Adrenal gland (tissue), 12 donors: ENCODE results near the gene GDF11. TPM values are rescaled to one million over a fixed set of nuclear protein-coding genes. Genes with fewer than 3 reads are reported as not detected.
A peak's percentile ranks its signal among the peaks of the same experiment; 100 is the strongest.

Source experiments
- DNase-seq, 7 donors: peaks; one replicate each; pipeline ENCODE4 v3.0.0-alpha.2; 2019 to 2020
- H3K27ac ChIP-seq, 5 donors: fragments of 200-600 bp; sonication (generic) in 4 of 5; 1 replicate in 3 of 5; 2 replicates in 2 of 5; pipeline versions ENCODE4 v1.5.1 to v1.8.0; 2016 to 2020; ENCODE audit warnings: mild to moderate bottlenecking in 1 of 5
- H3K27me3 ChIP-seq: fragments of 200-600 bp; 2 replicates; pipeline ENCODE4 v1.8.0; 2021
- H3K36me3 ChIP-seq, 2 donors: fragments of 200-600 bp; replicated peaks in 1 of 2; 1 replicate in 1 of 2; 2 replicates in 1 of 2; pipeline versions ENCODE4 v1.5.1 to v1.8.0; 2018 to 2022
- H3K4me1 ChIP-seq, 2 donors: fragments of 200-600 bp; replicated peaks in 1 of 2; 1 replicate in 1 of 2; 2 replicates in 1 of 2; pipeline versions ENCODE4 v1.5.1 to v1.8.0; 2018 to 2021
- H3K4me3 ChIP-seq, 4 donors: fragments of 200-600 bp; sonication (generic) in 3 of 4; one replicate each; pipeline ENCODE4 v1.5.1; 2016 to 2018
- H3K9me3 ChIP-seq, 3 donors: fragments of 200-600 bp; sonication (generic) in 1 of 3; replicated peaks in 1 of 3; 1 replicate in 2 of 3; 2 replicates in 1 of 3; pipeline versions ENCODE4 v1.5.1 to v1.8.0; 2016 to 2021
- CTCF ChIP-seq, 6 experiments: fragments of 450-650 bp in 4 of 6; fragments of 200-600 bp in 2 of 6; sonication (generic) in 1 of 6; IDR thresholded peaks; 1 replicate in 5 of 6; 2 replicates in 1 of 6; pipeline versions ENCODE4 v1.5.1 to v1.8.0; 2016 to 2021; ENCODE audit warnings: antibody characterized with exemption in 6 of 6, mild to moderate bottlenecking in 2 of 6, moderate library complexity in 1 of 6
- POLR2A ChIP-seq, 2 donors: fragments of 450-650 bp; IDR thresholded peaks; one replicate each; pipeline ENCODE4 v1.6.1; 2017; ENCODE audit warnings: antibody characterized with exemption in 2 of 2, mild to moderate bottlenecking in 2 of 2, moderate library complexity in 1 of 2
- WGBS, 4 donors: extraction: QIAGEN DNeasy Blood & Tissue Kit in 2 of 4; methylation state at CpG; one replicate each; pipeline versions ENCODE4 v1.1.5 to v1.1.7; 2013 to 2017; 5-methylcytosine and 5-hydroxymethylcytosine counted together
- intact Hi-C, 2 donors: fragments of 100-400 bp; cut with DNase I; formaldehyde crosslinking; loops; one replicate each; pipeline versions ENCODE4 v1.14.1 to v1.15.0; 2022 to 2023
- polyA plus RNA-seq, 3 donors: library from polyadenylated mRNA; stranded (reverse); fragments of 200-250 nt in 2 of 3; fragments of 350-450 nt in 1 of 3; fragmentation: Illumina TruSeq in 1 of 3; extraction: RNeasy Lipid Tissue Mini Kit (QIAGEN cat#74804) in 1 of 3; gene quantifications; one replicate each; pipeline ENCODE4 v1.2.3, GENCODE V29; 2013 to 2014
- total RNA-seq, 9 donors: library from RNA; depleted of rRNA in 4 of 9; stranded (reverse); fragments of >200 nt in 4 of 9; fragments of 120-200 nt in 1 of 9; fragmentation: NEBNext Ultra II Directional in 1 of 9; extraction: Animal tissue kit (Norgen Biotek cat#: 25700) in 1 of 9; gene quantifications; one replicate each; pipeline versions ENCODE4 v1.1.0 to v1.2.4, GENCODE V29; 2013 to 2023
- donor health status: healthy with polysubstance abuse.
- donor health status: Bipolar disorder and iron deficiency.
- donor health status: DM: yes; HTN: yes; CAD: no.
- donor health status: DM: no; HTN: no; CAD: no.
- donor health status: DM: no; HTN: no; CAD: no.
- donor health status: DM: yes; HTN: yes; CAD: no.

Gene GDF11
- total and polyA plus RNA-seq, 12 donors = 2.4 to 8.3 (median 5.8) TPM

GRCh38 chr12:55700255-55701018 is 42.5 kb upstream of the GDF11 start:
- Histone ChIP-seq H3K27ac (no peak overlapping the region), H3K9me3 (no peaks in the 10 kb centered on the region), H3K4me3 (no peak overlapping the region), H3K36me3 (no peaks in the 10 kb centered on the region), H3K27me3 (no peaks in the 10 kb centered on the region), H3K4me1 (no peaks in the 10 kb centered on the region)
- intact Hi-C loops = no loop called here
- TF ChIP-seq POLR2A (IDR thresholded peaks at IDR 0.05) (no peak), CTCF (IDR thresholded peaks at IDR 0.05) (no peak)
- 86 to 88% (median 87%) methylated on average over 16 to 21 of the region's 21 CpGs for WGBS, 4 donors
- no peak for DNase-seq

GRCh38 chr12:55702861-55703260 is 40.1 kb upstream of the GDF11 start:
- Histone ChIP-seq H3K4me3 (no peak overlapping the region), H3K9me3 (no peaks in the 10 kb centered on the region), H3K36me3 (no peaks in the 10 kb centered on the region), H3K27me3 (no peaks in the 10 kb centered on the region), H3K27ac (no peak overlapping the region), H3K4me1 (peaks cover 6 to 7% of the 10 kb centered on the region in 2 donors)
- no peak for DNase-seq
- TF ChIP-seq POLR2A (IDR thresholded peaks at IDR 0.05) (no peak), CTCF (IDR thresholded peaks at IDR 0.05) (no peak)
- intact Hi-C loops = no loop called here
- WGBS, 4 donors = 86 to 93% (median 92%) methylated on average over 6 to 8 of the region's 8 CpGs

GRCh38 chr12:55703288-55703687 is 39.6 kb upstream of the GDF11 start:
- Histone ChIP-seq H3K27ac (peak overlapping the region in 1 of 5 donors; percentile 14), H3K9me3 (no peaks in the 10 kb centered on the region), H3K4me1 (peaks cover 6 to 11% of the 10 kb centered on the region in 2 donors), H3K36me3 (no peaks in the 10 kb centered on the region), H3K27me3 (no peaks in the 10 kb centered on the region), H3K4me3 (no peak overlapping the region)
- TF ChIP-seq POLR2A (IDR thresholded peaks at IDR 0.05) = no peak
- no peak for TF ChIP-seq CTCF (IDR thresholded peaks at IDR 0.05)
- 47 to 79% (median 68%) methylated on average over 2 of the region's 2 CpGs for whole genome bisulfite sequencing, 4 donors
- intact Hi-C loops = no loop called here
- no peak for DNase-seq

- Histone ChIP-seq H3K9me3 (no peaks in the 10 kb centered on the region), H3K4me1 (peaks cover 6 to 20% of the 10 kb centered on the region in 2 donors), H3K27me3 (no peaks in the 10 kb centered on the region), H3K36me3 (no peaks in the 10 kb centered on the region), H3K27ac (peak overlapping the region in 1 of 5 donors; percentile 14), H3K4me3 (no peak overlapping the region)
- TF ChIP-seq CTCF (IDR thresholded peaks at IDR 0.05) (no peak), POLR2A (IDR thresholded peaks at IDR 0.05) (no peak)
- DNase-seq = no peak
- 73 to 89% (median 85%) methylated on average over 6 of the region's 6 CpGs for WGBS, 4 donors
- intact Hi-C loops = no loop called here
These were observed 38.8 kb upstream of the GDF11 start for GRCh38 chr12:55703901-55704761.
